8988T (cell line): ENCODE measurements around the gene ATP9B.
"Not testable (repeated sequence)": the region's sequence is repeated elsewhere in the genome, so short reads cannot be mapped to it uniquely, and the experiment has no call there.

Experiments
- DNase-seq: peaks from one replicate; pipeline ENCODE4 v3.0.0; 2011

Gene ATP9B

DNA sequence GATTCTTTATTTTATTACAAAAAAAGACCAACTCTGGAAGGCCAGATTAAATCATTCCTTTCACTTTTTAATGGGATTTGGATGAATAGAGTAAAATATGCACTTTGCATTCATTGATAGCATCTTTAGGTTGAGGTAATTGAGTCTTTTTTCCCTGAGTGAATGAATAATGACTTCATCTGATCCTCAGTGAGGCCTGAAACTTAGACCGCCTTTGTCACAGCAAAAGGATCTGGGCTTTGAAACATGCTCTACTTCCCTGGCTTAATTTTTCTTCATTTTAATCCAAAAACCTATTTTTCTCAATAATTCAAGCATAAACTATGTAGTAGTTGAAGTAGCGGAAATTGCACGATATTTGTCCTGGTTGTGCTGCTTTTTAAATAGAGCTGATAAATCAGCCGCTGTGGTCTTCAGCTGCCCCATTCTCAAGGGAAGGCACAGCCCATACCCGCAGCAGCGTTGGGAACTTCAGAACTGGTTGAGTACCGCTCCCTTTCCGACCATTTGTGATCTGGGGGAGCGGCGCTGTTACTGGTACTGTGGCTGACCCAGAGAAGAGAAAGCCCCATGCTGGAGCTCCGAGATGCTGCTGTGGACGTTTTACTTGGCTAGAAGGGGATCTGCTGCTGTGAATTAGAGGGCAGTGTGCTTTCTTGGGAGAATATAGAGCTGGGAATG lies 181.2 kb downstream of the ATP9B start:
- no peak for DNase-seq

DNA sequence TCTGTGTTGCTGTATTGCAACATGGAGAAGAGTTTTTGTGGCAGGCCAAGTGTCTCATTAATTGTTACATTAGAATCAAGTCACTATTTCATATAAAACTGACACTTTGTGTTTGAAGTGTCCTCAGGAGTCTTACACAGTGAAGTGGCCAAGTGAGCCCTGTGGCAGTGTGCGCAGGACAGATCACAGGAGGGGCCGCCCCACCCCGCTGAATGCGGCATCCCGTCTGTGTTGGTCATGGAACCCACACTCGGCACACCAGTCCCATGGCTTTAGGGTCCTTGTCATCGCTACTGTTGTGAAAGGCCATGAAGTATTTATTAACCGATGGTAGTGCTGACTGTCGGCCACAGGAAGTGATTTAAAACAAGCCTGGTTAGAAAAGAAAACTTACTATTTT lies 181.8 kb downstream of the ATP9B start:
- no peak for DNase-seq

DNA sequence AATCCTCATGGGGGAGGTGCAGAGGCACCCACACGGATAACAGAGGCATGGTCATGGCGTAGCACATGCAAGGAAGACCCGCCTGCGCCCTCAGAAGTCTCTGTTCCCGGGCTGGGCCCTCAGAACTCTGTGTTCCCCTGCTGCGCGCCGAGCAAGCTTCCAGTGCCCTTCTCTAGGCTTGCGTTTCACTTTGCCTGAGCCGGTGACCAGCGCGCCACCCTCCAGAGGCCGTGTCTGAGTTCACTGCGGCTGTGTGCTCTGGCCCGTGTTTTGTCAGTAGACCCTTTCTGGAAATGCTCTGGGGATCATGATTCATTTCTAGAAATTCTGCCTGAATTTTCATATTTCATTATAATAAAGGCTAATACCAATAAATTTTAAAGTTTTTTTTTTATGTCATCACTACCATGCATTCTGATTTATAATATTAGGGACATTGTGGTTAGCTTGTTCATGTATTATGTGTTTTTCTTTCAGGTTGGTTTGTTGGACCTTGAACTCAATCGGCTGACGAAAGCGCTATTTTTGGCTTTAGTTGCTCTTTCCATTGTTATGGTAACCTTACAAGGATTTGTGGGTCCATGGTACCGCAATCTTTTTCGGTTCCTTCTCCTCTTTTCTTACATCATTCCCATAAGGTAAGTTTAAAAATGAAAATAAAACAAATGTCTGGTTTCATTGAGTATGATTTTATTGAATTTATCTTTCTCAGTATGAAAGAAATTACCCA lies 183.9 kb downstream of the ATP9B start:
- no peak for DNase-seq

DNA sequence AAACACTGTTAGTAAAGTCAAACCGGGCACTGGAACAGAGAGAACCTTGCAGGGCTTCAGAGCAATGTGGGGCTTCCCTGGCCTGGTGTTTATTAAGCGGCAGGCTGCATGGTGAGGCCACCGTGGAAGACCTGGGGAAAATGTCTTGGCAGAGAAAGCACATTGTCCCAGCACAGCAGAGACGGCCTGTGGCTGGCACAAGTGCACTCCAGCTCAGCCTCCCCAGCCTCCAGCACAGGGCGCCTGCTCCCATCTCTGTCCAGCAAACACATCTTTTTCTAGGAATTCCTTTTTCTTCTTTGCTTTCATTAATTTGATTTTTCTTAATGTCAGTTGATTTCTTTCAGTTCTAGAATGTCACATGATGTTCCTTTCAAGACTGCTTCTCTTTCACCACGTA lies 188.3 kb downstream of the ATP9B start:
- DNase-seq: no peak

DNA sequence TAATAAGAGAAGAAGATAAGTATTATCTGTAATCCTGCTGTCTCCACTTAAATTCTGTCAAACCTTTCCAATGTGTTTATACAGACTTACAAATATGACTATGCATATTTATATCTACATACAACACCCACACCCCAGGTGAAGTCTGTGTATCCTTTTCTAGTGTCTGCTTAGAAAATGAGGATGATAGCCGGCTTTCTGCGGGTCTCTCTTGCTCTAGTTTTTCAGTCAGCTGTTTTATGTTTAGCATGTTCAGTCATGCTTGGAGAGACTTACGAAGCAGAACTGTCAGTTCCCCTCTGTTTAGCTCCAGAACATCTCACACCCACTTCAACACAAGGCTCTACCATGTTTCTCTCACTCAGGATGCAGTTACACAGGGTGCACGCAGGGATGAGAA lies 189.3 kb downstream of the ATP9B start:
- DNase-seq: no peak

DNA sequence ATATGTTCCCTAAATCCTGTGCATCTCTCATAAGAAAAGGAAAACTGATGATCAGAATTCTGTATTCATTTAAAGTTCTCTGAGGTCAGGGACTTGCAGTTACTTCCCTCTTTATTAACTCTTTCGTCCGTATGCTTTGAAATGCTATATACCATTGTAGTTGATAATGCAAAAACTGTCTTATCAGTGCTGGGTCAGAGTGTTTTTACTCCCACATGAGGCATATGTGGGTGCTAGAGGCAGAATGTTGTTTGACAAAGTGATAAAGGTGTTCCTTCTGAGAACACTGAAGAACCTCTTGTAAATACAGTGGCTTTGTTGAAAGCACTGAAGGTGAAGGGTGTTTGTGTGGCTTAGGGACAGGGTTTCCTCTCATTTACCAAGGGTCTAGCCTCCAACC lies 190.0 kb downstream of the ATP9B start:
- DNase-seq: no peak

DNA sequence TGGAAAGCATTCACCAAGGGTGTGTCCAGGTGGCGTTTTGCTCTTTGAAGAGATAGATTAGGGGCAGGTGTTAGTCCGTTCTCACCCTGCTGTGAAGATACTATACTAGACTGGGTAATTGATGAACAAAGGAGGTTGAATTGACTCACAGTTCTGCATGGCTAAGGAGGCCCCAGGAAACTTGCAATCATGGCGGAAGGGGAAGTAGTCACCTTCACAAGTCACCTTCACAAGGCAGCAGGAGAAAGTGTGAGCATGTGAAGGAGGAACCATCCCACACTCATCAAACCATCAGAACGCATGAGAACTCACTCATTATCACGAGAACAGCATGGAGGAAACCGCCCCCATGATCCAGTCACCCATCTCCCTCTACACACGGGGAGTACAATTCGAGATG lies 190.8 kb downstream of the ATP9B start:
- DNase-seq: no peak

DNA sequence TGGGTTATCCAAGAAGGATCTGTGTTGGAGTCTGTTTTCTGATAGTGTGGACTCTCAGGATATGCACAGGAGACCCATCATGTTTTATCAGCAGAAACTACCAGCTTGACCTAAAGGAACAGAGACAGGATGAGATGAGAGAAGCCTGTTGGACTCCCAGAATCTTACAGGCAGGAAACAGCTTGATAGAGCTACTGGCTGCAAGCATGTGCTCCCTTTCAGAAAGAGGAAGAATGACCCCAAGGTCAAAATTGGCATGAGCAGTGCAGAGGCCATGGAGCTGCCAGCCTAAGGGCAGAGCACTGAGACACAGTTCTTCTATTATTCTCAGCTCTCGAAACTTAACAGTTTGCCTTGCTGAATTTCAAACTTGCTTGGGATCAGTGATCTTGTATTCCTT lies 191.3 kb downstream of the ATP9B start:
- DNase-seq: no peak

DNA sequence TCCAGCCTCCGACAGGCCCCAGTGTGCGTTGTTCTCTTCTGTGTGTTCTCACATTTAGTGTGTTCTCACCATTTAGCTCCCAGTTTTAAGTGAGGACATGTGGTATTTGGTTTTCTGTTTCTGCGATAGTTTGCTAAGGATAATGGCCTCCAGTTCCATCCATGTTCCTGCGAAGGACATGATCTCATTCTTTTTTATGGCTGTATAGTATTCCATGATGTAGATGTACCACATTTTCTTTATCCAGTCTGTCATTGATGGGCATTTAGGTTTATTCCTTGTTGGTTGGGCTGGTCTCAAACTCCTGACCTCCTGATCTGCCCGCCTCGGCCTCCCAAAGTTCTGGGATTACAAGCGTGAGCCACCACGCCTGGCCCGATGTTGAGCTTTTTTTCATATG lies 195.9 kb downstream of the ATP9B start:
- not testable (repeated sequence) for DNase-seq

DNA sequence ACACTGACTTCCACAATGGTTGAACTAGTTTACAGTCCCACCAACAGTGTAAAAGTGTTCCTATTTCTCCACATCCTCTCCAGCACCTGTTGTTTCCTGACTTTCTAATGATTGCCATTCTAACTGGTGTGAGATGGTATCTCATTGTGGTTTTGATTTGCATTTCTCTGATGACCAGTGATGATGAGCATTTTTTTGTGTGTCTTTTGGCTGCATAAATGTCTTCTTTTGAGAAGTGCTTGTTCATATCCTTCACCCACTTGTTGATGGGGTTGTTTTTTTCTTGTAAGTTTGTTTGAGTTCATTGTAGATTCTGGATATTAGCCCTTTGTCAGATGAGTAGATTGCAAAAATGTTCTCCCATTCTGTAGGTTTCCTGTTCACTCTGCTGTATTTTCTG lies 202.6 kb downstream of the ATP9B start:
- DNase-seq: not testable (repeated sequence)

DNA sequence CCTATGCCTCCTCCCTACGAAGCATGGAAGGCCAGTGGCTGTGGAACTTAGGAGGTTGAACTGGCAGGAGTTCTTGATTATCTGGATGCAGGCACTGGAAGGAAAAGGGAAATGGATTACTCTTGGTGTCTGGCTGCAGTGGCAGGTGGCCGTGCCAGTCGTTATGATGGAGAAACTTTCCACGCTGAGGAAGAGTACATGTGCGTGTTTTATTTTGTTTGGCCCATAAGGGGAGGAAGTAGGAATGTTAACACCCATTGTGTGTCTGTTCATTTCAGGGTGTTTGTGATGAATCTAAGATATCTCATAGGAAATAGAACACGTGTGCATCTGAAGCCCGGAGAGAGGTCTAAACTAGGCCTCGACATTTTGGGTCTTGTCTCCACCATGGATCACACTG lies 203.7 kb downstream of the ATP9B start:
- no peak for DNase-seq

DNA sequence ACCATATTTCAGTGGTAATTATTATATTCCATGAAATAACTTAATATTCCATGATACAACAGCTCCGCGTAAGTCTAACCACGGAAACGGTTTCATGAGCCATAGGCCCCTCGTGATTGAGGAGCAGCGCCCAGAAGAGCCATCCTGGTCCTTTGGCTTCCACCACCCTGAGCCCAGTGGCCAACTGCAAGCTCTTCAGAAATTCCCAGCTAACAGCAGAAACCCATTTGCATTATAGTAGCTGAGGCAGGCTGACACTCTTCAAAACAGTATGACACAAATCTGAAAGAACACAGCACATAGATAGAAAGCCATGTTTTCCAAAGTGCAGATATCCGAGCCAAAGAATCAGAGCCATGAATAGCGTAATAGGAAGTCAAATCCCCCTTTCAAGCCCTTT lies 205.6 kb downstream of the ATP9B start:
- no peak for DNase-seq

DNA sequence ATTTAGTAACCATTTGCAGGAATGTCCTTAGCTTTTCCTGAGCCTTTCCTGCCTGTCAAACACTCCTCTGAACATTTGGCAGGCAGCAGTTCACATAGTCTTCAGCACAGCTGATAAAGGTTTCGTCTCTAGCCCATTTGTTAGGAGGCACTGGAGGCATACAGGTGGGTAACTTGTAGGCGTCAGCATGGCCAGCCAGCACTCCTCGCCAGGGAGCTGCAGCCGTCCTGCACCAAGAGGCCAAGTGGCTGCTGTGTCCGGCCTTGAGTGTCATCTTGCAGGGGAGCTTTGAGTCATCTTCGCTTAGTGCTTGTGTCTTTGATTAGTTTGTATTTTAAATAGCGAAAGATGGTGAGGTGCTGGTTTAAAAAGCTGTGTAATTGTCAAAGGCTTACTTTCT lies 206.3 kb downstream of the ATP9B start:
- DNase-seq: no peak

DNA sequence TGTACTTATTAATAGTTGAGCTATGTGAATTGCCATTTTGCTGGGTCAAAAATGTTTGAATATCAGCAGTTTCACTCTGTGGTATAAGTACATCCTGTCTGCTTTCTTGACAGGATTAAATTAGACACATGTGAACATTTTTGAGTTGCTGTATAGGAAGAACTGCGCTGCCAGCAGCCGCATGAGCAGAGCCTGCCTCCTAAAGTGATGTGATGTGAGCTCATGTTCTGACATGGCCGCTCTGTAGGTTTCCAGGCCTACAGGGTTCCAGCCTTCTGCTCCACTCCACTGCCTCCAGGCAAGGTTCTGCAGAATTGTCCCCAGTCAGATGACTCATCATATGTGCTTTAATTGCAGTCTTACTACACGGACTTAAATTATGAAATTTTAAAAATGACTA lies 206.8 kb downstream of the ATP9B start:
- no peak for DNase-seq

DNA sequence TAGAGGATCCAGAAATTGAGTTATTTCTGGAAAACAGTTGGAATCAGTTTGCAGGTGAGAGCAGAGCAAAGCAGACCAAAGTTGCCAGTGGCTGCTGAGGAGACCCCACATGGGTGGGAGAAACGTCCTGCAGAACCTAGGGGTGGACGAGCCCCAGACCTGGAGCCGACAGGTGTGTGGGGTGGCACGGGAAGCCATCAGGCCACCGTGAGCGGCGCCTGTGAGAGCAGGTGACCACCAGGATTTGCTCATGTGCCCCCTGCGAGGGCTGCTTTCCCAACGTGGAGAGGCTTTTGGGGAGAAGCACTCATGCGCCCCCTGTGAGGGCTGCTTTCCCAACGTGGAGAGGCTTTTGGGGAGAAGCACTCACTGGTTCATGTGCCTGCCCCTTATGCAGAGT lies 209.7 kb downstream of the ATP9B start:
- DNase-seq: no peak

DNA sequence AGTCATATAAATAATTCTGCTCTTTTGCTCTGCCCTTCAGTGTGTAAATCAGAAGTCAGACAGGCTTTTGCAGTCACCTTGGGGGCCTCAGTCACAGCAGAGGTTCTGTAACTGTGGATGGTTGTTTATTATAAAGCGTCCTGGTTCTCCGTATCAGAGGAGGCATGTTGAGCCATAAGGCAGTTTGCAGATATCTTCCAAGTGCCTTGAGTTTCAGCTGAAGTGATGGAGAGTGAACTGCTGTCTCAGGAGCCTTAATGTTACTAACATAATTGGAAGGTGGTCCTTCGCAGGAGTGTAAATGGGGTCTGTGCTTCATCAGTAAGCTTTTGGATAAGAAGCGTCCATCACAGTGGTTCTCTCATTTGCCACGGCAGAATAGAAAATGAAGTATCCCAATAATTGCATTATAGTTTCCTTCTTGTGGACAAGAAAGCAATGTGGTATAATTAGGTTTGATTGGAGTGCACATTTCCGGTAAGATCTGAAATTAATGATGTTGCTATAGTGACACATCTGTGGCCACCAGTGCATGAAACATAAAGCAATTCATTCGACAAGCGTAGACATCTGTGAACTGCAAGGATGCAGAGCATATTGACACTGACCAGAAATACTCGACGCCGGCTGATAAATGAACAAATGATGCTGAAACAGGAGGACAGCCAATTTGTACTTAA lies 214.1 kb downstream of the ATP9B start:
- DNase-seq: no peak

DNA sequence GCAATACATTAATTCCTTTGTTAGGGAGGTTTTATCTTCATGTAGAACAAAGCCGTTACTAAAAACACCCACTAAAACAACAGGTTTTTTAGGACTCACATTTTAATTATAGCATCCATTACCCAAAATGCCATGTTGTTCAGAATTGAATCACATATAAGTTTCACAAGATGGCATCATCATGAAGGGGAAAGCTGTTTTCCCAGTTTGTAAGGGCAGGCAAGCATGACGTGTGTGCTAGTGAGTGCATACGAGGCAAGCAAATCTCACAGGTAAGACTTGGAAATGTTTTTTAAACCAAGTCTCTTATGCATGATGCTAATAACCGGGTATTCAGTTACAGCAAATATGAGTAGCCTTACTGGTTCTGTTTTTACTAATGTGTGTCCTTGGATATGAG lies 214.7 kb downstream of the ATP9B start:
- DNase-seq: no peak

DNA sequence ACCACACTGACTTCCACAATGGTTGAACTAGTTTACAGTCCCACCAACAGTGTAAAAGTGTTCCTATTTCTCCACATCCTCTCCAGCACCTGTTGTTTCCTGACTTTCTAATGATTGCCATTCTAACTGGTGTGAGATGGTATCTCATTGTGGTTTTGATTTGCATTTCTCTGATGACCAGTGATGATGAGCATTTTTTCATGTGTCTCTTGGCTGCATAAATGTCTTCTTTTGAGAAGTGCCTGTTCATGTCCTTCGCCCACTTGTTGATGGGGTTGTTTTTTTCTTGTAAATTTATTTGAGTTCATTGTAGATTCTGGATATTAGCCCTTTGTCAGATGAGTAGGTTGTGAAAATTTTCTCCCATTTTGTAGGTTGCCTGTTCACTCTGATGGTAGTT lies 216.0 kb downstream of the ATP9B start:
- DNase-seq: not testable (repeated sequence)

DNA sequence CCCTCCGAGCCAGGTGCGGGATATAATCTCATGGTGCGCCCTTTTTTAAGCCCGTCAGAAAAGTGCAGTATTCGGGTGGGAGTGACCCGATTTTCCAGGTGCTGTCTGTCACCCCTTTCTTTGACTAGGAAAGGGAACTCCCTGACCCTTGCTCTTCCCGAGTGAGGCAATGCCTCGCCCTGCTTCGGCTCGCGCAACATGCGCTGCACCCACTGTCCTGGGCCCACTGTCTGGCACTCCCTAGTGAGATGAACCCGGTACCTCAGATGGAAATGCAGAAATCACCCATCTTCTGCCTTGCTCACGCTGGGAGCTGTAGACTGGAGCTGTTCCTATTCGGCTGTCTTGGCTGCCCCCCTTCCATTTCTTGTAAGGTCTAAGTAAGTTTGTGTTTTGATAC lies 221.2 kb downstream of the ATP9B start:
- DNase-seq: not testable (repeated sequence)

DNA sequence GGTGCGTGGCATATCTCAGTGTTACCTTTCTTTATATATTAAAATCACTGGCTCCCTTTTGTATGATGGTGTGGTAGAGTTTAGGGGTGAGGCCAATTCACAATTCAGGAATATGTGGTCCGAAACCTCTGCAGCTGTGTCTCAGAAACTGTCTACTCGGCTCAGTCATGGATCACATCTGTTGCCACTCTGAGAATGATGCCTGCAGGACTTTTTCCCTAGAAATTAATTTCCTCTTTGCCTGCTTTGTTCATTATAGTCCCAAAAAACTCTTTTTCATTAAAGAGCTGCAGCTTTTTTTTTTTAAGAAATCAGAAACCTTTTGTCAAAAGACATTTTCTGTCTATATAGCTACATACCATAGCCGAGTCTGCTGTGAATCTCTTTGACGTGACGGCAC lies 221.7 kb downstream of the ATP9B start:
- DNase-seq: no peak

DNA sequence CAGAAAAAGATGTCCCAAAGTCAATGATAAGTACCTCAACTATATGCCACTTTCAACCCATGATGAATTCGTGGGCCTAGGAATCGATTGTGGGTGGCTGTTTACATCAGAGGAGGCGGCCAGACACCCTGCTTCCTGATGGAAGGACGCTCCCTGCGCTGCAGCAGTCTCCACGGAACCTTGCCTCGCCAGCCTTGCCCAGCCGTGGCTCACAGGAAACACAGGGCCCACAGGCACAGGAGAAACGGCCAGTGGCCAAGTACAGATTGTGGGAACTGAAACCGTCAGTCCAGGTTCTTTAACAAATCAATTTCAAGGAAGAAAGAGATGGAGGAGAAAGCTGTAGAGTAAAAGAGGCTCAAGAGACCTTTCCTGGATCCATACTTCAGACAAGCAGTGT lies 225.0 kb downstream of the ATP9B start:
- no peak for DNase-seq

DNA sequence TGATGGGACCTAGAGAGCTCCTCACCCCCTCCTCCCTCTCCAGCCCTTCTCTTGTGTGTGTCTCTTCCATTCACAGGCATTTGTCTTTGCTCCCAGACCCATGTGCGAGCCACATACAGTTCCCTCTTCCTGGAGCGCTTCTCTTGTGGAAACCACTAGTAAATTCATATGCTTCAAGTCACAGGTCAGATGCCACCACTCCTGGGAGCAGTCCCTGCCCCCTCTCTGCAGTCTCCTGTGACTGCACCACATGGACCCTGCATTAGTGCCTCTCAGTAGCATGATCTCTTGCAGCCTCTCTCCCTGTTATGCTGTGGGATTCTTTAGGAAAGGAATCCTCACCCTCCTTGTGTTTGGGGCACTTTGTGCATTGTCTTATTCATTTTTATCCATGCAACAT lies 230.1 kb downstream of the ATP9B start:
- no peak for DNase-seq

DNA sequence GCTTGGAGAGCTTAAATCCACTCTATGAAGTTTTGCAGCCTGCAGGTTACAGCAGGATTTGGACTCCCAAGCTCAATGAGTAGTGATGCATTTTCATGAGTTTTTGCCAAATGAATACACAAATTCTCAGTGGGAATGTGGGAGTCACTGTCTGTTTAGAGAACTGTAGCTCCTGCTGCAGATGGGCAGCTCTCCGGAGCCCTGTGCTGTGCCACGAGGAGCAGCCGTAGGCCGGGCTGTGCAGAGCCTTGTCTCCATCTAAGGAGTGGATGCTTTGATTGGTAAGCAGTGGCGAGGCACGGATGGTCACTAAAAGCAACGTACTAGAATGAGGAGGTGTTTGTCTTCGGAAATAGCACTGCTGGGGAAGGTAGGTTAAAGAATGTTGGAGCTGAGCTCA lies 230.5 kb downstream of the ATP9B start:
- DNase-seq: no peak

DNA sequence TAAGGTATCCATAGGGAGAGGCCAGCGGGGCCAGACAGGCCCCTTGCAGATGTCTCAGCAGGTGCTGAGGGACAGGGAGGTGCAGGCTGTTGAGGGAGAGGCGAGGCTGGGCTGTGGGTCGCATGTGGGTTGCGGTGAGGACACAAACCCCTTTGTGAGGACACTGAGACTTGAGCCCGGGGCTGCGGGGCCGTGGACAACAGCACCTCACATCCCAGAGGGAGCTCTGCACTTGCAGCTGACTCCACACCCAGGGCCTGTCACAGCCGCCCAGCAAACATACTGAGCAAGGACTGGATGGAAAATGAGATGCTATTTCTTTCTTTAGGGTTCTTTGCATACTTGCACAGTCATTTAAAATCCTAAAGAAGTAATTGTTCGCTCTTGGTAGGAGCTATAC lies 231.2 kb downstream of the ATP9B start:
- DNase-seq: no peak
